ENCODE data around the gene AKT1S1. TPM values are rescaled to one million over a fixed set of nuclear protein-coding genes. Genes with fewer than 3 reads are reported as not detected.

The AKT1S1 gene
- total RNA-seq, 2 experiments from 2014 or later = 15.1 to 15.8 TPM

GRCh38 chr19:49844138-49845095, 32.7 kb downstream of the AKT1S1 start:
- Histone ChIP-seq H3K4me1 (ENCODE audit: insufficient read depth, low read length) (peaks cover 15% of the 10 kb centered on the region), H3K27ac (ENCODE audit: low read depth in 1 of 2, low read length in 2 of 2) (no peak overlapping the region)

DNA sequence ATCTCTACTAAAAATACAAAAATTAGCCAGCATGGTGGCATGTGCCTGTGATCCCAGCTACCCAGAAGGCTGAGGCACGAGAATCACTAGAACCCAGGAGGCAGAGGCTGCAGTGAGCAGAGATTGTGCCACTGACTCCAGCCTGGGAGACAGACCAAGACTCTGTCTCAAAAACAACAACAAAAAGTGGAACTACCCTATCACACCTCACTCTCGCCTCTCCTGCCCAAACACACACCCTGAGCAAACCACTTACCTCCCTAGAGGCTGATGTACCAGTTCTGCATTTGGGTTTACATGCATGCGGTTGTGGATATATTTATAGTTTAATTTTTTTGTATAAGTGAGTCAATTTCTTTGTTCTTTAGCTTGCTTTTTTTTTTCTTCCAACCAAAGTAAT, 33.9 kb downstream of the AKT1S1 start:
- ChIA-PET POLR2A (no interaction called here), CTCF (no interaction called here)
- no peak for TF ChIP-seq CTCF (IDR thresholded peaks at IDR 0.05)
- Histone ChIP-seq H3K4me1 (ENCODE audit: insufficient read depth, low read length) (peaks cover 4% of the 10 kb centered on the region), H3K36me3 (ENCODE audit: insufficient read depth, low read length) (no peaks in the 10 kb centered on the region), H3K4me3 (ENCODE audit: low read length) (no peak overlapping the region), H3K27me3 (ENCODE audit: control insufficient read depth in 1 of 2, insufficient read depth in 2 of 2, low read length in 2 of 2) (no peaks in the 10 kb centered on the region), H3K9me3 (ENCODE audit: control insufficient read depth in 1 of 2, insufficient read depth in 1 of 2, low read length in 2 of 2) (no peaks in the 10 kb centered on the region), H3K27ac (ENCODE audit: low read depth in 1 of 2, low read length in 2 of 2) (no peak overlapping the region)
- DNase-seq (no peak), ATAC-seq (ENCODE audit: poor library complexity) (no peak)
- no peaks in the 10 kb centered on the region for H3K27me3 Mint-ChIP-seq
- H3K36me3 Mint-ChIP-seq (ENCODE audit: low read depth) = peaks cover 6% of the 10 kb centered on the region
- H3K4me3 Mint-ChIP-seq = no peak overlapping the region
- H3K4me1 Mint-ChIP-seq (ENCODE audit: low read depth) = peaks cover 4% of the 10 kb centered on the region
- no peaks in the 10 kb centered on the region for H3K9me3 Mint-ChIP-seq
- no peak overlapping the region for H3K27ac Mint-ChIP-seq
- intact Hi-C loops (cut with DNase I, micrococcal nuclease) = no loop called here

More at GRCh38 chr19:49844138-49845095, 32.7 kb downstream of the AKT1S1 start:
- ChIA-PET POLR2A (no interaction called here), CTCF (interaction anchor here (0.6 kb wide), 1 partner anchor 314 kb away, joined by 4 read pairs; no protein-coding TSS in a partner anchor)
- Histone ChIP-seq H3K4me3 (ENCODE audit: low read length) (no peak overlapping the region), H3K9me3 (ENCODE audit: control insufficient read depth in 1 of 2, insufficient read depth in 1 of 2, low read length in 2 of 2) (no peaks in the 10 kb centered on the region), H3K36me3 (ENCODE audit: insufficient read depth, low read length) (no peaks in the 10 kb centered on the region), H3K27me3 (ENCODE audit: control insufficient read depth in 1 of 2, insufficient read depth in 2 of 2, low read length in 2 of 2) (no peaks in the 10 kb centered on the region)
- intact Hi-C loops (cut with DNase I, micrococcal nuclease) = no loop called here
- H3K9me3 Mint-ChIP-seq = no peaks in the 10 kb centered on the region
- TF ChIP-seq CTCF (IDR thresholded peaks at IDR 0.05) = no peak
- DNase-seq = no peak
- H3K27me3 Mint-ChIP-seq = no peaks in the 10 kb centered on the region
- no peak overlapping the region for H3K27ac Mint-ChIP-seq
- H3K36me3 Mint-ChIP-seq (ENCODE audit: low read depth) = no peaks in the 10 kb centered on the region
- H3K4me3 Mint-ChIP-seq = no peak overlapping the region
- ATAC-seq (ENCODE audit: poor library complexity) = no peak
- peaks cover 13% of the 10 kb centered on the region for H3K4me1 Mint-ChIP-seq (ENCODE audit: low read depth)

- Mint-ChIP-seq H3K27ac (no peak overlapping the region), H3K9me3 (no peaks in the 10 kb centered on the region)
- CTCF ChIA-PET = no interaction called here
These were observed 36.4 kb downstream of the AKT1S1 start for GRCh38 chr19:49840736-49841249.

More at GRCh38 chr19:49840736-49841249, 36.4 kb downstream of the AKT1S1 start:
- Mint-ChIP-seq H3K4me1 (ENCODE audit: low read depth) (no peaks in the 10 kb centered on the region), H3K4me3 (no peak overlapping the region), H3K36me3 (ENCODE audit: low read depth) (peaks cover 13% of the 10 kb centered on the region), H3K27me3 (no peaks in the 10 kb centered on the region)
- Histone ChIP-seq H3K36me3 (ENCODE audit: insufficient read depth, low read length) (peaks cover 14% of the 10 kb centered on the region), H3K27me3 (ENCODE audit: control insufficient read depth in 1 of 2, insufficient read depth in 2 of 2, low read length in 2 of 2) (no peaks in the 10 kb centered on the region), H3K4me1 (ENCODE audit: insufficient read depth, low read length) (no peaks in the 10 kb centered on the region), H3K4me3 (ENCODE audit: low read length) (no peak overlapping the region), H3K9me3 (ENCODE audit: control insufficient read depth in 1 of 2, insufficient read depth in 1 of 2, low read length in 2 of 2) (no peaks in the 10 kb centered on the region), H3K27ac (ENCODE audit: low read depth in 1 of 2, low read length in 2 of 2) (no peak overlapping the region)
- POLR2A ChIA-PET = no interaction called here
- ATAC-seq (ENCODE audit: poor library complexity) (no peak), DNase-seq (no peak)
- intact Hi-C loops (cut with DNase I, micrococcal nuclease) = no loop called here
- no peak for TF ChIP-seq CTCF (IDR thresholded peaks at IDR 0.05)
